IPS-18a (cell line): ENCODE measurements around the gene HELZ.

Experiments used
- H3K27ac ChIP-seq: one replicate; pipeline ENCODE4 v1.5.1; 2013; ENCODE audit warnings: low read length
- H3K27me3 ChIP-seq: one replicate; pipeline ENCODE4 v1.6.1; 2013; ENCODE audit warnings: mild to moderate bottlenecking, low read length; ENCODE audit not compliant: control insufficient read depth, insufficient read depth
- H3K36me3 ChIP-seq: one replicate; pipeline ENCODE4 v1.6.1; 2013; ENCODE audit warnings: low read depth, low read length; ENCODE audit not compliant: control insufficient read depth
- H3K4me1 ChIP-seq: one replicate; pipeline ENCODE4 v1.6.1; 2013; ENCODE audit warnings: low read depth, low read length; ENCODE audit not compliant: control insufficient read depth
- H3K4me3 ChIP-seq: one replicate; pipeline ENCODE4 v1.5.1; 2013; ENCODE audit warnings: low read length
- H3K9ac ChIP-seq: one replicate; pipeline ENCODE4 v1.6.1; 2013; ENCODE audit warnings: mild to moderate bottlenecking, low read length, moderate library complexity
- H3K9me3 ChIP-seq: one replicate; pipeline ENCODE4 v1.6.1; 2013; ENCODE audit warnings: low read depth, low read length; ENCODE audit not compliant: control insufficient read depth

Gene HELZ

GRCh38 chr17:67123699-67124098, 121.3 kb downstream of the HELZ start:
- Histone ChIP-seq H3K36me3 (peaks cover 12% of the 10 kb centered on the region), H3K4me3 (no peak overlapping the region), H3K9ac (no peak overlapping the region), H3K27me3 (no peaks in the 10 kb centered on the region), H3K9me3 (no peaks in the 10 kb centered on the region), H3K4me1 (no peaks in the 10 kb centered on the region), H3K27ac (no peak overlapping the region)

DNA sequence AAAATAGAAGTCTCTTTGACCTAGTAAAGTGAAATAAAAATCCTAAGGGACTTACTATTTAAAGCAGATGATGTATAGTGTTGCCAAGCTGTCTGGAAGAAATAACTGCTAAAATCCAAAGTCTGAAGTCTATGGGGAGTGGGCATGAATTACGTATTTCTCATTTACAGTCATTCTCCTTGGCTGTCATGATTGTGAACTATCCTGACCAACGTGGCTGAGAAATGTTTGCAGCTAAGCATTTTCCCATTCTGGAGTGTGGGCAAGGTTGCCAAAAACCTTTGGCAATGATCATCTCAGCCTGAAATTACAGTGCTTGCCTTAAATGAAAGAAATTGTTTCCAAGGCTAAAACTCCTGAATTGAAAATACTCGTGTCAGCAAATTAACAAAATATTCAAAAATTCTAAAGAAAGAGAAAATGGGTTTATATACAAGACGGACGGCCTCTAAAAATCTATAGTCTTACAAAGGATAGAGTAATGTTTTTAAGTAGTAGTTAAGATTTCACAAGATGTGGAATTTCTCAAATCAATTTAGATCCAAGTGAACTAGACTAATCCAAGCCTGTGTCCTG, 123.6 kb downstream of the HELZ start:
- Histone ChIP-seq H3K4me3 (no peak overlapping the region), H3K9me3 (no peaks in the 10 kb centered on the region), H3K27me3 (no peaks in the 10 kb centered on the region), H3K4me1 (no peaks in the 10 kb centered on the region), H3K36me3 (peaks cover 8% of the 10 kb centered on the region), H3K9ac (no peak overlapping the region), H3K27ac (no peak overlapping the region)

DNA sequence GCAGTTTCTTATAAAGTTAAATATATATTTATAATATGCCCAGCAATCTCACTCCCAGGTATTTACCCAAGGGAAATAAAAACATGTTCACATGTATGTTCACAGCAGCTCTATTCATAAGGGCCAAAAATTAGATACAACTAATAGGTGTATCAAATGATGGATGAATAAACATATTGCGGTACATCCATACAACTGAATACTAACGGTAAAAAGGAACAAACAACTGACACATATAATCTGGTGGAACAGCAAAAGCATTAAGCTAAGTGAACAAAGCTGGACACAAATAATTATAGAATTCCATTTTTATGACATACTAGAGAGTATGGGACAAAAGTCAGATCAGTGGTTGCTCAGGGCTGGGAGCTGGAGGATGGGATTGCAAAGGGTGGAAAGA, 125.9 kb downstream of the HELZ start:
- no peaks in the 10 kb centered on the region for H3K27me3 ChIP-seq

GRCh38 chr17:67116045-67116575, 128.9 kb downstream of the HELZ start:
- H3K36me3 ChIP-seq, result peaks cover 8% of the 10 kb centered on the region
- no peak overlapping the region for H3K9ac ChIP-seq
- H3K4me3 ChIP-seq, result no peak overlapping the region
- H3K4me1 ChIP-seq, result no peaks in the 10 kb centered on the region
- H3K9me3 ChIP-seq, result no peaks in the 10 kb centered on the region
- no peaks in the 10 kb centered on the region for H3K27me3 ChIP-seq
- no peak overlapping the region for H3K27ac ChIP-seq

More for the DNA sequence above, 125.9 kb downstream of the HELZ start:
- H3K9ac ChIP-seq, result no peak overlapping the region
- peaks cover 8% of the 10 kb centered on the region for H3K36me3 ChIP-seq
- no peak overlapping the region for H3K4me3 ChIP-seq
- H3K4me1 ChIP-seq, result no peaks in the 10 kb centered on the region
- H3K9me3 ChIP-seq, result no peaks in the 10 kb centered on the region
- H3K27ac ChIP-seq, result no peak overlapping the region

GRCh38 chr17:67115401-67115800, 129.6 kb downstream of the HELZ start:
- Histone ChIP-seq H3K9me3 (no peaks in the 10 kb centered on the region), H3K36me3 (peaks cover 8% of the 10 kb centered on the region), H3K4me3 (no peak overlapping the region), H3K27me3 (no peaks in the 10 kb centered on the region), H3K27ac (no peak overlapping the region), H3K4me1 (no peaks in the 10 kb centered on the region), H3K9ac (no peak overlapping the region)

- Histone ChIP-seq H3K36me3 (peaks cover 10% of the 10 kb centered on the region), H3K4me1 (no peaks in the 10 kb centered on the region), H3K9ac (no peak overlapping the region), H3K27me3 (no peaks in the 10 kb centered on the region), H3K9me3 (no peaks in the 10 kb centered on the region), H3K4me3 (no peak overlapping the region), H3K27ac (no peak overlapping the region)
These were observed 131.5 kb downstream of the HELZ start for GRCh38 chr17:67113486-67113885.

DNA sequence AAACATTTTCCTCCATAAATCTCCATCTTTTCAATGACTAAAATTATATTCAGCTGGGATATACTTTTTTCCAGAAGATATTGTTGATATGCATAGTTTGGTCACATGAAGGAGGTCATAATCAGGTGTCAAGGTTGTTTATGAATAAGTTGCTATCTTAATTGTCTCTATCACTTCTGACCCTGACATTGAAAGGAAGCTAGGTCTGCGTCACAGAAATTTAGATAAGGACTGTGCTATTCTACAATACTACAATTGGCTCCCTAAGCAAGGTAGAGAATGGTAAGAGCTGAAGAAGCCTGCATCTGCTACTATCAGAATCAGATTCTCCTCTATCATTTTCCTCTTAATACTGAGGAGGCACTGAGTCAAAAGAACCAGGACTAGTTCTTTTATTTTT, 133.2 kb downstream of the HELZ start:
- Histone ChIP-seq H3K27ac (no peak overlapping the region), H3K27me3 (no peaks in the 10 kb centered on the region), H3K4me3 (no peak overlapping the region), H3K36me3 (peaks cover 27% of the 10 kb centered on the region), H3K4me1 (no peaks in the 10 kb centered on the region), H3K9me3 (no peaks in the 10 kb centered on the region), H3K9ac (no peak overlapping the region)

GRCh38 chr17:67111327-67111726, 133.7 kb downstream of the HELZ start:
- Histone ChIP-seq H3K9me3 (no peaks in the 10 kb centered on the region), H3K36me3 (peaks cover 28% of the 10 kb centered on the region)

GRCh38 chr17:67110619-67111018, 134.4 kb downstream of the HELZ start:
- Histone ChIP-seq H3K4me1 (no peaks in the 10 kb centered on the region), H3K27ac (no peak overlapping the region), H3K9ac (no peak overlapping the region), H3K27me3 (no peaks in the 10 kb centered on the region), H3K36me3 (peaks cover 30% of the 10 kb centered on the region), H3K9me3 (no peaks in the 10 kb centered on the region), H3K4me3 (no peak overlapping the region)

More at GRCh38 chr17:67111327-67111726, 133.7 kb downstream of the HELZ start:
- Histone ChIP-seq H3K4me3 (no peak overlapping the region), H3K4me1 (no peaks in the 10 kb centered on the region), H3K27ac (no peak overlapping the region), H3K9ac (no peak overlapping the region), H3K27me3 (no peaks in the 10 kb centered on the region)

DNA sequence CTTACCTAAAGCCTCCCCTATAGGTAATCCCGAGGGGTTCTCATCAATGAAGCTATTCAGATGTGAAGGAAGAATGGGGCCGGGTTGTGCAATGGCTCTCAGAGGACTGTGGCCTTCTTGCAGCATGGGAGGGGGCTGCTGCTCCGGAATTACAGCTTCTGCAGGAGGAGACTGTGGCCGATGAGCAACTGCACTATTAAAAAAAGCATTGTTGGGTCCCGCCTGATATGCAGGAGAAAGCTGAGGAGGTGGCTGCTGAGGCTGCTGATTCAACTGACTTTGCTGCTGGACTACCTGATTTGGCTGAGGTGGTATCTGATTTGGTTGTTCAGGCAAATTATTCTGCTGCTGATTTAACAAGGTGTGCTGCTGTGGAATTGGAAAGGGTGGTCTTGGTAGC, 135.9 kb downstream of the HELZ start:
- H3K36me3 ChIP-seq, result peaks cover 35% of the 10 kb centered on the region
- no peaks in the 10 kb centered on the region for H3K9me3 ChIP-seq
- no peaks in the 10 kb centered on the region for H3K4me1 ChIP-seq
- H3K27ac ChIP-seq, result no peak overlapping the region
- no peaks in the 10 kb centered on the region for H3K27me3 ChIP-seq
- H3K4me3 ChIP-seq, result no peak overlapping the region
- H3K9ac ChIP-seq, result no peak overlapping the region

- Histone ChIP-seq H3K36me3 (peaks cover 35% of the 10 kb centered on the region), H3K4me3 (no peak overlapping the region), H3K4me1 (no peaks in the 10 kb centered on the region), H3K27me3 (no peaks in the 10 kb centered on the region), H3K9me3 (no peaks in the 10 kb centered on the region), H3K9ac (no peak overlapping the region), H3K27ac (no peak overlapping the region)
These were observed 136.9 kb downstream of the HELZ start for GRCh38 chr17:67107811-67108775.
